ENCODE results near the gene CRIM1. TPM values are rescaled to one million over a fixed set of nuclear protein-coding genes. Genes with fewer than 3 reads are reported as not detected.

Gene CRIM1
- total and polyA plus RNA-seq, 7 donors = 10.2 to 68.1 (median 53.1) TPM

DNA sequence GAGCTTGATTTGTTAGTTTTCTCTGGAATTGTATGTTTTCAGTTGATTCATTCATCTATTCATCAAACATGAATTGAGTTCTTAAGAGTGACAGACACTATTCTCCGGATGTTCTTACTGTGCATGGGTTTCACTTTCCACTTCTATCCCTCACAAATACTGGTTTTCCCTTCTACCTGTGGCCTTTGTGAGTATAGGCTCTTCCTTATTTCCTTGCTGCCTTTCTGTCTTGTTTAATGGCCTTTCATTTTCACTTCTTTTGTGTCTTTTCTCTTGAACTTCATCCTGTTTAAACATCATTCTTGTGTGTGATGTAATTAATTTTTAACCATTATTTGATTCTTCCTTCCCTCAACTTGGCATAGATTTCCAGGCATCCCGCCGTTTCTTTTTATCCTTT is 90.7 kb downstream of the CRIM1 start:
- H3K4me1 ChIP-seq = peaks cover 63% of the 10 kb centered on the region
- no peak for DNase-seq
- no peaks in the 10 kb centered on the region for H3K27me3 ChIP-seq (ENCODE audit: insufficient read depth in 3 of 3, low read length in 2 of 3)
- no peak overlapping the region for H3K27ac ChIP-seq
- ATAC-seq = no peak
- intact Hi-C loops (cut with DNase I) = loop anchor here in 1 of 2 donors (5.0 kb wide), 1 partner anchor 34 kb away; no protein-coding TSS in a partner anchor
- no peaks in the 10 kb centered on the region for H3K9me3 ChIP-seq
- peaks cover 16 to 70% of the 10 kb centered on the region in 2 donors for H3K36me3 ChIP-seq (ENCODE audit: insufficient read depth in 1 of 2, low read depth in 1 of 2)
- no peak overlapping the region for H3K4me3 ChIP-seq
- 73 to 82% (median 77%) methylated on average over 3 of the region's 3 CpGs for WGBS, 3 donors
- no peak for TF ChIP-seq CTCF (IDR thresholded peaks at IDR 0.05)

GRCh38 chr2:36449213-36449612 is 93.6 kb downstream of the CRIM1 start:
- H3K27ac ChIP-seq = peak overlapping the region; percentile 75
- 73 to 84% (median 76%) methylated on average over 7 of the region's 7 CpGs for WGBS, 3 donors
- H3K36me3 ChIP-seq (ENCODE audit: insufficient read depth in 1 of 2, low read depth in 1 of 2) = peaks cover 7 to 51% of the 10 kb centered on the region in 2 donors
- TF ChIP-seq CTCF (IDR thresholded peaks at IDR 0.05) = no peak
- H3K4me1 ChIP-seq = peaks cover 83% of the 10 kb centered on the region
- no peaks in the 10 kb centered on the region for H3K27me3 ChIP-seq (ENCODE audit: insufficient read depth in 3 of 3, low read length in 2 of 3)
- no peaks in the 10 kb centered on the region for H3K9me3 ChIP-seq
- ATAC-seq (peak in 2 of 4 donors; percentile 20 to 23), DNase-seq (no peak)
- no peak overlapping the region for H3K4me3 ChIP-seq
- intact Hi-C loops (cut with DNase I) = loop anchor here in 1 of 2 donors (5.0 kb wide), 1 partner anchor 37 kb away; no protein-coding TSS in a partner anchor

DNA sequence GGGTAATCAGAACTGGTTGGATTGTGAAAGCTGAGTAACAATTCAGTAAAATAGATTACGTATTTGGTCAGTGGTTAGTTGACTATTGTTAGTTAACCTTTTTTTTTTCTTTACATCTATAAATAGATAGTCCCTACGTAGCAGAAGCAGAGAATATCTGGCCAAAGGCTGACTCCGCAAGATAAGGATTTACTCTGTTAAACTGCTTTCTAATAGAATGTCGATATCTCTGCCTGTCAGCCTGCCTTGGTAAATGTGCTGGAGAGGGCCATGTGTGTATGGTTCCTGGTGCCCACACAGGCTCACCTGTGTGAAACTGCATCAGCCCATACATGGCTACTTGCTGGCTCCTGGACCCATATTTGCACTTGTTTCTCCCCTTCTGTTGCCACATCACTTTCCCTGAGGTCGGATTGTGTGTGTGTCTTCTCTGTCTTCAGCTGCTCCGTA is 94.4 kb downstream of the CRIM1 start:
- WGBS, 3 donors = 30 to 44% (median 42%) methylated on average over 6 of the region's 6 CpGs
- Histone ChIP-seq H3K36me3 (ENCODE audit: insufficient read depth in 1 of 2, low read depth in 1 of 2) (peaks cover 5 to 44% of the 10 kb centered on the region in 2 donors), H3K4me3 (no peak overlapping the region), H3K27ac (peak overlapping the region; percentile 75), H3K27me3 (ENCODE audit: insufficient read depth in 3 of 3, low read length in 2 of 3) (no peaks in the 10 kb centered on the region), H3K9me3 (no peaks in the 10 kb centered on the region), H3K4me1 (peaks cover 90% of the 10 kb centered on the region)
- TF ChIP-seq CTCF (IDR thresholded peaks at IDR 0.05) = no peak
- ATAC-seq (peak in 3 of 4 donors; percentile 53 to 76 (median 62)), DNase-seq (no peak)
- intact Hi-C loops (cut with DNase I) = loop anchor here in 1 of 2 donors (5.0 kb wide), 2 partner anchors 38 to 93 kb away; partner anchors contain the start of gene CRIM1

- Histone ChIP-seq H3K27me3 (ENCODE audit: insufficient read depth in 3 of 3, low read length in 2 of 3) (no peaks in the 10 kb centered on the region), H3K36me3 (ENCODE audit: insufficient read depth in 1 of 2, low read depth in 1 of 2) (peaks cover 2 to 37% of the 10 kb centered on the region in 2 donors), H3K4me3 (no peak overlapping the region), H3K4me1 (peaks cover 94% of the 10 kb centered on the region), H3K27ac (peak overlapping the region; percentile 75), H3K9me3 (no peaks in the 10 kb centered on the region)
- TF ChIP-seq CTCF (IDR thresholded peaks at IDR 0.05) = no peak
- no peak for DNase-seq
- peak in 3 of 4 donors; percentile 67 to 75 (median 69) for ATAC-seq
- WGBS, 3 donors = 37 to 43% (median 38%) methylated on average over 5 of the region's 5 CpGs
- intact Hi-C loops (cut with DNase I) = loop anchor here in 1 of 2 donors (5.0 kb wide), 1 partner anchor 93 kb away; the partner anchor contains the start of gene CRIM1
Observed at GRCh38 chr2:36450466-36451196, 95.1 kb downstream of the CRIM1 start.
